Activated CD4-positive, alpha-beta T cell treated with anti-CD3 and anti-CD28 coated beads, Interleukin-2, amount 50 U/mL, for 1 hour (primary cell): ENCODE measurements around the gene FAM217B.
"Not testable (repeated sequence)": the region's sequence is repeated elsewhere in the genome, so short reads cannot be mapped to it uniquely, and the experiment has no call there.

Experiments
- DNase-seq: peaks from one replicate; pipeline ENCODE4 v3.0.0-alpha.2; 2020

The FAM217B gene

DNA sequence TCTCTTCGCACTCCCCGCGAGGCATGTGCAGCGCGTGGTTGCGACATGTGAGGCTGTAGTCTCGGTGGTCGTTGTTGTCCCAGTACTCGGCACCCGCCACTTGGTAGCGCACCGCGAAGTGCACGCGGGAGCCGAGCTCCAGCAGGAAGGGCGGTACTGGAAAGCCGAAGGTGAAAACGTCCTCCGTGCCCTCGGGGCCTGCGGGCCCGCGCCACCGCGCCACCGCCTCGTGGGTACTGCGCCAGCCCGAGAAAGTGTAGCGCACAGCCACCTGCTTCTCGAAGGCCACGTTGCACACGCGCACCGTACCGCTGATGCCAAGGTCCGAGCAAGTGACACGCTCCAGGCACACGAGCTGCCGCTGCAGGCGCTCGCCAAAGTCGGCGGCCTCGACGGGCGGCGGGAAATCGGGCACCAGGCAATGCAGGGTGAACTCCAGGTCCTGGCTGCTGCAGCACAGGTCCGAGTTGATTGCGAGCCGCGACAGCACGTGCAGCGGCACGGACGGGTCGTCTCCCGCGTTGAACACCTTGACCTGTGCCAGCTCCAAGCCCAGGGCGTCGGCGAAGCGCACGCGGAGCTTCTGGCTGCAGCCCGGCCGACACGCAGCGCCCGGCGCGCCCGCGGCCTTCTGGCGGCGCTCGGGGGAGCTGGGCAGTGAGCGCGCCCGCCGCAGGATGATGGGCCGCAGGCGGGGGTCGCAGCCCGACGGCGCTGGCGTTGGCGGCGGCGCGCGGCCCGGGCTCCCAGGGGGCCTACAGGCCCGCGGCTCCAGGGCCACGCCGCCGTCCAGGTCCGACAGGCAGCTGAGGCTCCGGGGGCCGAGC, 924 bp upstream of the FAM217B start:
- no peak for DNase-seq

DNA sequence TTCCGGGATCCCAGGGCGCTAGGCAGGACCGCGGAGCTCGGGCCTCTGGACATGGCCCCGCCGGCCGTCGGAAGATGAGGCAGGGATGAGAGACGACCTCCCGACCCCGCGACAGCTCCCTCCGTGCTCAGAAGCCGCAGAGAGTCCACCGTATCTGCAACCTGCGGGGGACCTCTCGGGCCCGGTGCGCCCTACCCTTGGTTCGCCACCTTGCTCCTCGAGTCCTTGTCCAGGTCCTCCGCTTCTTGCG, 385 bp upstream of the FAM217B start:
- DNase-seq, result no peak

DNA sequence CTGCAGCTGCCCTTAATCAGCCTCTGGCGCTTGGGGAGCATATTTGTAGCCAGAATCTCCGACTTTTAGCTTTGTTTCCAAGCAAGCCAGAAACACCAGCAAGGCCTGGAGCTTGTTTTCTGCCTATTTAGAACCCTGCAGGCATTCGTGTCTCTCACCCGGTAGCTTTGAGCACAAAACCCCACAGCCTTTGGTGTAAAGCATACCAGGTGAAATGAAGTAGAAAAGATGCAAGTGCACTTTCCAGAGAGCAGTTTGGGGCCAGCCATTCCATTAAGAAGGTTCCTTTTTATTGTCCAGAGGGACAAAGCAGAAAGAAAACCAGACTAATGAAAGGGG, 736 bp downstream of the FAM217B start:
- DNase-seq, result no peak

DNA sequence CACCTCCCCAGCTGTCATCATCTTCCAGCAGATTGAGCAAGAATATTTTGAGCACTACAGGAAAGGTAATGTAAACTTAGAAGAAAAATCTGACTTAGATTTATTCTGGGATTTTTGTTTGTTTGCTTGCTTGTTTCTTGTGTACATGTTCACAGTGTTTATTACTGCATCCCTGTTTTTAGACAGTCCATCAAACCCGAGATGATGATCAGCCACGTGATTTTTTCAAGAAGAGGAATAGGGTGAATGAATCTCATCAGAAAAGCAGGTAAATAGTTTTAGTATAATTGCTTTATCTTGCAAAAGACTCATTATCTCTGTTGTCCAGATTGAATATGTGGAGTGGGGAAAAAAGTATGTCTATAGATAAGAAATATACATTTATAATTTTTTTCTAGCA, 2.1 kb downstream of the FAM217B start:
- no peak for DNase-seq

DNA sequence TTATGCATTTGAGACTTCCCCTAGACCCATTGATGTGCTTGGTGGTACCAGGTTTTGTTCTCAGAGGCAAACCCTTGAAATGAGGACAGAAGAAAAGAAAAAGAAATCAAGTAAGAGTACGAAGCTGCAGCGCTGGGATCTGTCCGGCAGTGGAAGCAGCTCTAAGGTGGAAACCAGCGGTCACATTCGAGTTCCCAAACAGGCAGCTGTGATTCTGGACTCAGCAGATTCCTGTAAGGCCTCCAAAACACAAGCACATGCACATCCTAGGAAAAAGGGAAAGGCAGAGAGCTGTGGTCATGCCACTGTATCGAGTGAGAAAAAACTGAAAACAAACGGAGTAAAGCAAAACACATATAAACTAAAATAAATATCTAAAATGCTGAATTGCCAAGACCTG, 4.5 kb downstream of the FAM217B start:
- DNase-seq, result no peak

DNA sequence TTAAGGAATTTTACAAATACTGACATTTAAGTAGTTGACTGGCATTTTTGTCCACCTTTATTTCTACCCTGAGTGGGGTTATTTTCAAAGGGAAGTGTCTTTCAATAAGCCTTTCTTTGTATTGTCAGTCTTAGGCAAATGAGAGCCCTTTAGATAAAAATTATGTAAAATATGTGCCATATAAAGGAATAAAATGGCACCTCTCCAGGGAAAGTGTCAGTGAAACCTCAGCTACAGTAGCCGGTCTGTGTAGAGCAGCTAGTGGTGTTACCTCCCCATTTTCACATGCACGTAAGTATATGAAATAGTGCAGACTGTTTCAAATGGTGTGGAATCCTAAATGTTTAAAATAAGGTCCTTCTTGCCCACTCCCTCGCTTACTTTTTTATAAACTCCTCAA, 5.0 kb downstream of the FAM217B start:
- no peak for DNase-seq

DNA sequence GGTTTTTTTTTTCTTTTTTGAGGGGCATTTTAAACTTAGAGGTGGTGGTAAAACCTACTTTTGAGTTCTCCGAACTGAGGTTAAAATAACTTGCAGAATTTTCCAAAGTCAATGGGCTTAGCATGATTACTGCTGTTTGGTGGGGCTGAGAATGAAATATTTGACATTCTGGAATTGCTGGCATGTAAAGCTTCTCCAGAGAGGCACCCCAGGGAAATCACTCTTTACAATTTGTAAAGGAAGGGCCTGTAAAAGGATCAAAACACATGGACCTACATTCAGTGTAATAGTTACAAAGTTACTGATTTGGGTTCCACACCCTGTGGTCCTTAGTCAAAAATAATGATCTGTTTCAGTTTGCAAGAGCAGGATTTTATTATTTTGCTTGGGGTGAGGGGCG, 5.5 kb downstream of the FAM217B start:
- DNase-seq, result no peak

DNA sequence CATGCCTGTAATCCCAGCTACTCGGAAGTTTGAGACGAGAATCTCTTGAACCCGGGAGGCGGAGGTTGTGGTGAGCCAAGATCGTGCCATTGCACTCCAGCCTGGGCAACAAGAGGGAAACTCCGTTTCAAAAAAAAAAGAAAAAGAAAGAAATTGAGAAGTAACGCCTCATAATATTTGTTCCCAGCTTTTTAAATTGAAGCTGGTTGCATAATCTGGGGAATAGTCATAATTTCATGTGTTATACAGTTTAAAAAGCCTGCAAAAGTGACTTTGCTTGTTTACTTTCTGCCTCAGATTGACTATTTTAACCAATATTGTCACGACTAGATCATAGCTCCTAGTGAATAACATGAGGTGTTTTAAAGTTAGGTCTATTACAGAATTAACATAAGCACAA, 7.2 kb downstream of the FAM217B start:
- DNase-seq, result no peak

DNA sequence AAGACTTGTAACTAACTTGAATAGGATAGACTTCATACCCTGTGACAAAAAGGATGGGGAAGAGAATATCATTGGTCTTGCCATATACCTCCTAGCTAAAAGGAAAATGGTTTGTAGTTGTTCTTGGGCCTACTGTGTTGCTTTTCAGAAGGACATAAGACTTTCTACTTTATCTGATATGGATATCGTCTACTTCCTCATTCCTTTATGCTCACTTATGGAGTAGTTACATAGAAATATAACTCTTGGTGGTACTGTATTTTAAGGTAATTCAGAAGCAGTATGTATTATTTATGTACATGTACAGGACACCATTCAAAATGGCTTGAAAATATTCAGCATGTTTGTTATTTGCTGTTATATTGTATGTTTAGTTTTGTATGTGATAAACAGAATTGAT, 8.0 kb downstream of the FAM217B start:
- no peak for DNase-seq

DNA sequence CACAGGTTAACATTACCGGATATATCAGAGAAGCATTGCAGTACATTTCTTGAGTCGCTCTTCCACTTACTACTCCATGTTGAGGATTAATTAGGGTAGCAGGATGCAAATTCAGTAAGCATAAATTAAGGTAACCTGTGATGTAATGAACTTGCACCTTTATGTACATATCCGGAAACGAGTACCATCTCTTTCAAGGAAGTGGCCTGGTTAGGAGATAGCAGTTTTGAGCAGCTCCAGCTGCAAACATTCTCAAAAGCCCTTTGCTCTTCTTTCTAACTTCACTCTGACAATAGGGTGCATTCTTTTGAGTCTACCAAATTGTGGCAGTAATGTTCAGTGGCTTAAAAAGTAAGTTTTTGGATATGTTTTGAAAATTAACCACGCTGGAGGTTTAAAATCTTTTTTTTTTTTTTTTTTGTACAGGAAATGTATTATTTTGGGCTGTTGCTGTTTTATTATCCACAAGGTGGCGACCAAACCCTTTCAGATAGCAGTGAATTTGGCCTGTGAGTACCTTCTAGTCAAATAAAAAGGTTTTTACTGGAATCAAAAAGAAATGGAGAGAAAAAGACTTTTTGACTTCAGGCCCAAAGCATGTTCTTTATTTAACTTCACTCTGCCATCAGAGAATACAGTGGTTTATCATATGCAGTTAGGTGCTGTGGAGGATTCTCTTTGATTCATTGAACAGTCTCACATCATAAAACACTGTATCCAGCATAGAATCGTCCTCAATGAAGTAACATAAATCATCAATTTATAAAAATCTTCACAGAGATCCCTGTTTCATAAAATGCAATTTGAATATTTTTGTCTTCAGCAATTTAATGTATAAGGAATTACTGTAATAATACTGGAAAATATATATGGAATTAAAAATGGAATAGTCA, 8.9 kb downstream of the FAM217B start:
- no peak for DNase-seq

DNA sequence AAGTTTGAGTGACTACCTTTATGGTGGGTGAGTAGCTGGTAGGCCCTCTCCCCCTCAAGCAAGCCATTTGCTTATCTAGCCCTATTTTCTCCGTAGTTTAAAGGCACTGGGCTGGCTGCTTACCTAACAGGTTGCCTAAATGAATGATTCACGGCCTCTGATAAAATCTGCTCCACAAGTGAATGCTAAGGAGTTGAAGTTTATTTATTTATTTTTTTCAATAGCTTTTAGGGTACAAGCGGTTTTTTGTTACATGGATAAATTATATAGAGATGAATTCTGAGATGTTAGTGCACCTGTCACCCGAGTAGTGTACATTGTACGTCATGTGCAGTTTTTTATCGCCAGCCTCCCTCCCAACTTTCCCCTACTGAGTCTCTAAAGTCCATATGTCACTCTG, 9.7 kb downstream of the FAM217B start:
- no peak for DNase-seq

DNA sequence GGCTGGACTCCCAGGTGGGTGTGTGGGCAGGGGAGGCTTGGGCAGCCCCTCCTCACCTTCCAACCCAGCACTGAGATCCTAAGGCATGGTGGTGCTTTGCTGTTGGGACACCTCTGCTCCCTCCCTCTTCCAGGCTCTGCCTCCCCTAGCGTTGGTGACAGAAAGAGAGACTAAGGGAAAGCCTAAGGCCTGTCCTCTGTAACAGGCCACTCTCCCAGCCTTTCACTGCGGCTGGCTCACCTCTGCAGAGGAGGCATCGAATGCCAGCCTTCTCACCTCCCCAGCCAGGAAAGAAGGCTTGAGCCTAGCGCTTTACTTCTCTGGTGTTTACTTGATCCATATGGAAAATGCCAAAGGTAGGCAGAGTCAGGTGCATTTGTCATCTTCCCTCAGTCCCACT, 14.5 kb downstream of the FAM217B start:
- DNase-seq, result no peak

DNA sequence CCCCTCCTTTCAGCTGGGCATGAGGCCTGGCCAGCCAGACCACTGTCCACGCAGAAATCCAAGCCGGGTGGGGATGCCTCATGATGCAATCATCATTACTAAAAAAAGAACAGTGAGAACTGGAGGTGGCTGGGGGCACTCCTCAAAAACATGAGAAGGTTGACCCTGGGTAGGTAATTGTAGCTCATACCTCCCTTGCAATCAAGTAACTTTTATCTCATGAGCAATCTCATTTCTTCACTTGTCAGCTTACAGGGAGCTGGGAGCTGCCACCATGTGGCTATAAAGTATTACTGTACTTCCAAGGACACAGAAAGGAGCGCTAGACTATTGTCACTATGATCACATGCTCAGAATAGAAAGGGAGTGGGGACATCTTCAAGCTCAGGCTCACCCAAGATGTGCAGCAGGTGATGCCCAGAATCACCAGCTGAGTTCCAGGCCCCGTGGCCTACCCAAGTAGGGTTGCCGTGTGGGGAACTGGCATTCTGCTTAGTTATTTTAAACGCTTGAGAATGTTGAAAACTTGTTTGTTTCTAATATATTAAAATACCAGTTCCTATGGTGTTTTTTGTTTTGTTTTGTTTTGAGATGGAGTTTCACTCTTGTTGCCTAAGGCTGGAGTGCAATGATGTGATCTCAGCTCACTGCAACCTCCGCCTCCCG, 15.1 kb downstream of the FAM217B start:
- no peak for DNase-seq

DNA sequence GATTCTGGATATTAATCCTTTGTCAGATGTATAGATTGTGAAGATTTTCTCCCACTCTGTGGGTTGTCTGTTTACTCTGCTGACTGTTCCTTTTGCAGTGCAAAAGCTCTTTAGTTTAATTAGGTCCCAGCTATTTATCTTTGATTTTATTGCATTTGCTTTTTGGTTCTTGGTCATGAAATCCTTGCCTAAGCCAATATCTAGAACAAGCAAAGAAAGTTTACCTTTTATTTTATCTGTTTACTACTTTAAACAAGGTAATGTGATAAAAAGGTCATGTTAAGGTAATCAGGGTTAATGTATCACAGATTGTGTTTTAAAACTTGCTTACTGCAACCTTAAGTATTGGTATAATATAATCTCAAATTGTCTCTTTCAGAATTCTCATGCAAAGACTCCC, 17.4 kb downstream of the FAM217B start:
- DNase-seq, result not testable (repeated sequence)

DNA sequence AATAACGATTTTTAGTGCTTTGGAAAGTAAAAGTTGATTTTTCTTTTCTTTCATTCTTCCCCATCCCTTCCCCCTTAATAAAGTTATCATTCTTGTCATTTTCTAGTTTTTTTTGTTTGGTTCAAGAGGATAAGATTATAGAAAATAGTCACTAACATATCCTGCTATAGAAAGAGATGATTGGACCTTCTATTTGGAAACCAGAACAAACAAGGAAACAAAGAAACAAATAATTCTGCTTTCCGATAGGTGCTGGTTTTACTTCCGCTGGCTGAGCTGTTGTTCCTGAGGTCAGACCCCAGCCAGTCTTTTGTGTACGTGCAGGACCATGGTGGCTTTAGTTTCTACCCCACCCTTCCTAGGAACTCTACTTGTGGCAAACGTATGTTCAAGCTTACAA, 17.9 kb downstream of the FAM217B start, which contains the start of gene CDH26:
CDH26 (plus strand) TSS at position 301 of the 400 bp plus-strand sequence. CDS start 304 bp downstream, outside the sequence.
- DNase-seq, result no peak

DNA sequence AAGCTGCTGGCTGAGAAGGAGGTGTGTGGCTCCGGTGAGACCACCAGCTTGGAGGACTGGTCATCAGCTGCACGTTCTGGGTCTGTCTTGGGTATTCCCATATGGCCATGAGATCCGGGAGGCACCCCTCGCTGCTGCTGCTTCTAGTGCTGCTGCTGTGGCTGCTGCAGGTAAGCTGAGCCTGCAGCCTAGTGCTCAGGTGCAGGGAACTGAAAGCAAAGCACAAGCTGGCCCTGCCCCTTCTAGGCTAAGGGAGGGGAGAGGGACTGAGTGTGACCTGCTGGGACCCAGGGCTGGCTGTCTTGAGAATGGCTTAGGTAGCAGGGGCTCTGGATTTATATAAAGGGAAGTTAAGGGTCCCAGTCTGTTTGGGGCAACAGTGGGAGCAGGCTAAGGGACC, 18.4 kb downstream of the FAM217B start:
- no peak for DNase-seq

DNA sequence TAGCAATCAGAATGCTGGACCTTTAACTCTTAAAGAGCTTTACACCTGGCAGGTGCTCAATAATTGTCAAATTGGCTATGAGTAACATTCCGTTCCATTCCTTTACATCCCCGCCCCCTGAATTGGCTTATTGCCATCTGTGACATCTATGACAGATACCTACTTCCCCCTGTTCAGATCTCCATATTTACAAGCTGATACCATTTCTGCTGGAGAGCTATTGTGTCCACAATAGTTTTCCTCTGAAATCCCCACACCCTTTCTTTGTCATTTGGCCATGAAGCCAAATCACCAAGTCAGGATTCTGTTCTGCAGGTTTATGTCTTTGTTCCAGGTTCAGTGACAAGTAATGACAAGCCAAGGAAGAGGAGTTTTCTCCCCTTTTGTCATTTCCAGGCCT, 21.2 kb downstream of the FAM217B start:
- DNase-seq, result no peak

DNA sequence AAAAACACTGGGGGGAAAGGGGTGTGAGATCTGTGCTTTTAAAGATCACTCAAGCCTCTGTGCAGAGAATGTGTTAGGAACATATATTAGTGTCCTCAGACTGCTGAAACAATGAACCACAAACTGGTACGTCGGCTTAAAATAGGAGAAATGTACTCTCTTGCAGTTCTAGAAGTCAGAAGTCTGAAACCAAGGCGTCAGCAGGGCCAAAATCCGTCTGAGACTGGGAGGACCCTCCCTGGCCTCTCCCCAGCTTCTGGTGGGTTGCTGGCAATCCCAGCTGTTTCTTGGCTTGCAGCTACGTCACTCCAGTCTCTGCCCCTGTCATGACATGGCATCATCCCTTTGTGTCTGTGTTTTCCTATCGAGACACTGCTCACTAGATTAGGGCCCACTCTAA, 22.0 kb downstream of the FAM217B start:
- DNase-seq, result no peak

DNA sequence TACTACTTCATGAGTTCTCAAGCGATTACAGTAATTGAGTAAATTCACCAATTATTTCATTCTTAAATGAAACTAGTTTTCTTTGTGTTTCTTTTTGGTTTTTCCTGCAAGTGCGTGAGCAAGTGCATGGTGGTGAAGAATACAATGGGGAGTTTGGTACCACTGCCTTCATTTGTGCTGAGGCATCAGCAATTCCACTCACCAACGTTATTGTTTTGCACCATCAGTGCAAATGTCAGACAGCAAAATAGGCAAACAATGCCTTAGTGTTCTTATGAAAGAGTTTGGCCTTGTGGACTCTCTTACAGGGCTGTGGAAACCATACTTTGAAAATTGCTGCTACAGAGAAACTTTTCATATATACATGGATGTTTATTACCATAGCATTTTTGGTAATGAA, 26.2 kb downstream of the FAM217B start:
- no peak for DNase-seq

DNA sequence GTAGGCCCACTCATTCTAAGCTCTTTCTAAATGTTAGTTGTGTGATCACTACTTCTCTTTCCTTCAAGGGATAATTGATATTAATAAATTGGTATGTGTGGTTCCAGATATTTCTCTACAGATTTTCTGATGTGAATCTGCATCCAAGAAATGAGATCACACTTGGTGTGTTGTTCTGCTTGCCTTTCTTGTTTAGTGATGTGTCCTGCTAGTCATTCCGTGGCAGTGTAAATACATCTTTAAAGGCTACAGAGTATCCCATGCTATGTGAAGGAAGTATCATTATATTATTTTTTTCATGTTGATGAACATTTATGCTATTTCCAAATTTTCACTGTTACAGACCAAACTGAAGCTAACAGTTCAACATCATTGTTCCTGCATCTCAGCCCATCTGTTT, 31.2 kb downstream of the FAM217B start:
- DNase-seq, result no peak

DNA sequence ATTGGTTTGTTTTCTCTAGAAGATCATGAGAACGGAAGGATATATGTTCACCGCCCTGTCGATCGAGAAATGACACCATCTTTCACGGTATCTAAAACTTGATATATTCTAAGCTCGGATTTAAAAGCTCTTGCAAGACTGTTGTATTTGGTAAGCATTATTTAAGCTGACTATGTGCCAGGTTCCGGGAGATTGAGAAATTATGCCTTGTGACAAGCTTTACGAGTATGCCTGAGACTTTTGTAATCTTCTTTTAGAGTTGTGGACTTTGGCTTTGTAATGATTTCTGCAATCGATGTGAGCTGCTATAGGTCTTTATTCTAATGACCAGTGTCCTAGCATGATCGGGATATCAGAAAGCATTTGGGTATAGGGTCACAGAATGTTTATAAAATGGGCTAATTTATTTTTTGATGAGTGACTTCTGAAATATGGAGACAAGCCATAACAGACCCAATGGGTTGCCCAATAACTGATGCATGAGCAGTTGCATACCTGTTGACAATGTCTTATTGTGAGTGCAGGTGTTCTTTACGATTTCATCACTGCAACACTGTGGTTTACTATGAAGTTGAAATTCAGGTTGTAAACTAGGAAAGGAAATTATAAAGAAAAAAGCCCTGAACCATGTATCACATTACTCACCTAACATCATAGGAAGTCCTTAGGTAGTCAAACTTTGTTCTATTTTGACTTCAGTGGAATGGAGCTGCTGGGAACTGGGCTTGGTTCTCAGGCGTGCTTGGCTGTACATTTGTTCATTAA, 32.0 kb downstream of the FAM217B start:
- DNase-seq, result no peak

DNA sequence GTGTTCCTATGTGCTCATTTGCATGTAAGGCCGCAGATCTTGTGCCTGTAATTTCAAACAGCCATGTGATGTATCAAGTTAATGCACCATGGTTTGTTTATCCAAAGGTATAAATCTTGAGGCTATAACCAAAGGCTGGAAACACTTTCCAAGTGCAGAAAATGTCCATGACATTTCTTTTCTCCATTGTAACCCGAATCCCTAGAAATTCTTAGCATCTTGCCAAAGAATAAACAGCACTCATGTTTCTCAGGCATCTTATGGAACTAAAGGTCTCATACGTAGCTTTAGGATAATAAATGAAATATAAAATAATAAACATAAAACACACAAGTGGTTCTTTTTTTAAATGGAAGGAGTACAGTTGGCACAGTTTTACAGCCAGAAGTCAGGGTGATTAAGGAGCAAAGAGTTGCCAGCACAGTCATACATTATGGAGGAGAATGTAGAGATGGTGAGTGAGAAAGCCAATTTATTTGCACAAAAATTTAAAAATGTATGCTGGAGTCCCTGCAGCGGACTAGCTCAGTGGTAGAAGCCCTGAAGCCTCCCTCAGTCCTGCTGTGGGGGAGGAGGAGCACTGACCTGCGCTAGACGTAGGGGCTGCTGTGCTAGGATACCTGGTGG, 36.1 kb downstream of the FAM217B start:
- DNase-seq, result no peak

DNA sequence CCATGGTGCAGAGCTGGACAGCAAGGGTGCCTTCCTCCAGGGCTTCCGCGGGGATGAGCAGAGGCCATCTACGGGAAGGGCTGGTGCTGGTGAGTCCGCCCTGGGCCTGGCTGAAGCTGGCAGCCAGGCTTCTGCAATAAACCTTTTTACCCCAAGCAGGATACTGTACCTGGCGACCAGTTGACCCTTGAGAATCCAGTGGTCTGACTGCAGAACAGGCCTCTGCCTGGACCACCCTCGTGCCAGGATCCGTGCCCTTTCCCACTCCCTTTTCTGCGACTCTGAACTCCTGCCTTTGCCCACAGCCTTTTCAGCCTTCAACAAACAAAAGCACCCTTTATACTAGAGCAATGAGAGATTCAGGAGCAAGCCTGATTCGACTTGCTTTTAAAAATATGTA, 36.9 kb downstream of the FAM217B start:
- no peak for DNase-seq
